Activated CD8-positive, alpha-beta T cell treated with anti-CD3 and anti-CD28 coated beads for 36 hours (primary cell): ENCODE measurements around the gene HIRA. TPM values are rescaled to one million over a fixed set of nuclear protein-coding genes. Genes with fewer than 3 reads are reported as not detected.
"Not testable (repeated sequence)": the region's sequence is repeated elsewhere in the genome, so short reads cannot be mapped to it uniquely, and the experiment has no call there.

Experiments
- ATAC-seq: fragments of 200-7000 bp; cut with Tn5 transposase; one replicate; pipeline ENCODE4 v1.10.0; 2021; ENCODE audit warnings: mild to moderate bottlenecking, moderate library complexity
- CTCF ChIA-PET: fragments of 350-600 bp; sonication (Branson Sonifier 250); formaldehyde crosslinking; loops from one replicate; lab custom pipeline; 2021; ENCODE audit warnings: antibody characterized with exemption; lab: Charles Lee
- POLR2A ChIA-PET: fragments of 350-600 bp; sonication (Branson Sonifier 250); formaldehyde crosslinking; loops from one replicate; lab custom pipeline; 2021; ENCODE audit warnings: antibody characterized with exemption; lab: Charles Lee
- DNase-seq: peaks from one replicate; pipeline ENCODE4 v3.0.0-alpha.2; 2020
- H3K27ac Mint-ChIP-seq: one replicate; pipeline ENCODE4 v1.8.0; 2021; ENCODE audit warnings: mild to moderate bottlenecking, mixed read lengths
- H3K27me3 Mint-ChIP-seq: one replicate; pipeline ENCODE4 v1.8.0; 2021; ENCODE audit warnings: mixed read lengths
- H3K36me3 Mint-ChIP-seq: one replicate; pipeline ENCODE4 v1.8.0; 2021; ENCODE audit warnings: low read depth, mixed read lengths
- H3K4me1 Mint-ChIP-seq: one replicate; pipeline ENCODE4 v1.8.0; 2021; ENCODE audit warnings: low read depth, mixed read lengths
- H3K4me3 Mint-ChIP-seq: one replicate; pipeline ENCODE4 v1.8.0; 2021; ENCODE audit warnings: mild to moderate bottlenecking, moderate library complexity, mixed read lengths
- H3K9me3 Mint-ChIP-seq: one replicate; pipeline ENCODE4 v1.8.0; 2021; ENCODE audit warnings: mixed read lengths
- CTCF ChIP-seq: fragments of 200-600 bp; IDR thresholded peaks from one replicate; pipeline ENCODE4 v1.8.0; 2022; ENCODE audit warnings: antibody characterized with exemption, mild to moderate bottlenecking
- intact Hi-C: fragments of 100-400 bp; cut with micrococcal nuclease; formaldehyde crosslinking; loops from one replicate; pipeline ENCODE4 v1.10.0; 2022
- total RNA-seq, 2 experiments: library from RNA; stranded (reverse); gene quantifications; one replicate each; pipeline ENCODE4 v1.2.3, GENCODE V29; 2021

HIRA gene
- total RNA-seq, 2 experiments from 2014 or later: 29.7 to 30.5 TPM

- Mint-ChIP-seq H3K27me3 (no peaks in the 10 kb centered on the region), H3K4me1 (no peaks in the 10 kb centered on the region), H3K9me3 (no peaks in the 10 kb centered on the region), H3K36me3 (peaks cover 41% of the 10 kb centered on the region), H3K4me3 (no peak overlapping the region), H3K27ac (no peak overlapping the region)
- intact Hi-C loops: no loop called here
- no peak for ATAC-seq
- no peak for DNase-seq
- TF ChIP-seq CTCF: no peak
- ChIA-PET CTCF (interaction anchor here (1.1 kb wide), 1 partner anchor 8 kb away, joined by 3 read pairs; no protein-coding TSS in a partner anchor), POLR2A (no interaction called here)
These were observed 58.1 kb downstream of the HIRA start for GRCh38 chr22:19373450-19373849.

- POLR2A ChIA-PET: interaction anchor here (0.8 kb wide), 1 partner anchor 94 kb away, joined by 3 read pairs; no protein-coding TSS in a partner anchor
- no peak overlapping the region for H3K4me3 Mint-ChIP-seq
- DNase-seq (no peak), ATAC-seq (no peak)
- peaks cover 39% of the 10 kb centered on the region for H3K36me3 Mint-ChIP-seq
- CTCF ChIA-PET: no interaction called here
- TF ChIP-seq CTCF: no peak
- intact Hi-C loops: no loop called here
- H3K27me3 Mint-ChIP-seq: no peaks in the 10 kb centered on the region
- H3K9me3 Mint-ChIP-seq: no peaks in the 10 kb centered on the region
- no peak overlapping the region for H3K27ac Mint-ChIP-seq
- H3K4me1 Mint-ChIP-seq: no peaks in the 10 kb centered on the region
These were observed 59.6 kb downstream of the HIRA start for GRCh38 chr22:19371893-19372292.

GRCh38 chr22:19368876-19369275, 62.7 kb downstream of the HIRA start:
- no peak overlapping the region for H3K4me3 Mint-ChIP-seq
- H3K27me3 Mint-ChIP-seq: no peaks in the 10 kb centered on the region
- ChIA-PET CTCF (interaction anchor here (1.6 kb wide), 1 partner anchor 11 kb away, joined by 4 read pairs; no protein-coding TSS in a partner anchor), POLR2A (no interaction called here)
- H3K9me3 Mint-ChIP-seq: no peaks in the 10 kb centered on the region
- no peak for ATAC-seq
- no peak for DNase-seq
- intact Hi-C loops: no loop called here
- H3K27ac Mint-ChIP-seq: no peak overlapping the region
- no peak for TF ChIP-seq CTCF
- H3K4me1 Mint-ChIP-seq: no peaks in the 10 kb centered on the region
- H3K36me3 Mint-ChIP-seq: peaks cover 26% of the 10 kb centered on the region

- Mint-ChIP-seq H3K4me1 (no peaks in the 10 kb centered on the region), H3K36me3 (peaks cover 20% of the 10 kb centered on the region), H3K4me3 (no peak overlapping the region), H3K27ac (no peak overlapping the region), H3K27me3 (no peaks in the 10 kb centered on the region), H3K9me3 (no peaks in the 10 kb centered on the region)
- intact Hi-C loops: no loop called here
- CTCF ChIA-PET: interaction anchor here (0.6 to 1.6 kb wide), 3 partner anchors 10 to 282 kb away, joined by 3 to 4 read pairs (median 3); no protein-coding TSS in a partner anchor
- no peak for ATAC-seq
- DNase-seq: no peak
- TF ChIP-seq CTCF: no peak
- POLR2A ChIA-PET: no interaction called here
These were observed 63.7 kb downstream of the HIRA start for GRCh38 chr22:19367763-19368367.

GRCh38 chr22:19363541-19363940, 68.0 kb downstream of the HIRA start:
- POLR2A ChIA-PET, DNase-seq, ATAC-seq, H3K27ac Mint-ChIP-seq, H3K4me1 Mint-ChIP-seq, H3K27me3 Mint-ChIP-seq, H3K9me3 Mint-ChIP-seq, H3K4me3 Mint-ChIP-seq, CTCF ChIA-PET, intact Hi-C loops: not testable (repeated sequence)
- peaks cover 28% of the 10 kb centered on the region for H3K36me3 Mint-ChIP-seq
